ENCODE results near the gene CAND2.

DNA sequence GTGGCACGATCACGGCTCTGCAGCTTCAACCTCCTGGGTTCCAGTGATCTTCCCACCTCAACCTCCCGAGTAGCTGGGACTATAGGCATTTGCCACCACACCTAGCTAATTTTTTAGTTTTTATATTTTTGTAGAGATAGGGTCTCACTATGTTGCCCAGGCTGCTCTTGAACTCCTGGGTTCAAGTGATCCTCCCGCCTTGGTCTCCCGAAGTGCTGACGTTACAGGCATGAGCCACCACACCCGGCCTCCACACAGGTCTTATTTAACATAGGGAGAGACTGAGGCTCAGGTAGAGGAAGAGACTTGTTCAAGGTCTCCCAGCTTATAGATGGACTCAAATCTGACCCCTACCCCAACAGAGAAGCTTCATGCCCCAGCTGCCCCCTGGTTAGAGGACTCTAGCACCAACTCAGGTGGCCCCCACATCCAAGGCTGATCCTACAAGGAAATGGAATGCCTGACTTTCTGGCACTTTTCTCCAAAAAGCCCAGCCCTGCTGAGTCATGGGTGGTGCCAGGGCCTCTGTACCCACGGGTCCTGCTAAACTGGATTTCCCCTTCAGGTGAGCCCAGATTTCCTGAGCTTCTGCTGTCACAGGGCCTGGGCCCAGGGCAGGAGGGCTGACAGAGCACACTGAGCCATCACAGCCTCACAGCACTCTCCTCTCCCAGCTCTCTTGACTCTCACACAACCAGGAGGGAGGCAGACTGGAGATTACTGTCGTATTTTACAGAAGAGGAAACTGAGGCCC is 43.0 kb upstream of the CAND2 start:
- TF ChIP-seq, protein P1, sequence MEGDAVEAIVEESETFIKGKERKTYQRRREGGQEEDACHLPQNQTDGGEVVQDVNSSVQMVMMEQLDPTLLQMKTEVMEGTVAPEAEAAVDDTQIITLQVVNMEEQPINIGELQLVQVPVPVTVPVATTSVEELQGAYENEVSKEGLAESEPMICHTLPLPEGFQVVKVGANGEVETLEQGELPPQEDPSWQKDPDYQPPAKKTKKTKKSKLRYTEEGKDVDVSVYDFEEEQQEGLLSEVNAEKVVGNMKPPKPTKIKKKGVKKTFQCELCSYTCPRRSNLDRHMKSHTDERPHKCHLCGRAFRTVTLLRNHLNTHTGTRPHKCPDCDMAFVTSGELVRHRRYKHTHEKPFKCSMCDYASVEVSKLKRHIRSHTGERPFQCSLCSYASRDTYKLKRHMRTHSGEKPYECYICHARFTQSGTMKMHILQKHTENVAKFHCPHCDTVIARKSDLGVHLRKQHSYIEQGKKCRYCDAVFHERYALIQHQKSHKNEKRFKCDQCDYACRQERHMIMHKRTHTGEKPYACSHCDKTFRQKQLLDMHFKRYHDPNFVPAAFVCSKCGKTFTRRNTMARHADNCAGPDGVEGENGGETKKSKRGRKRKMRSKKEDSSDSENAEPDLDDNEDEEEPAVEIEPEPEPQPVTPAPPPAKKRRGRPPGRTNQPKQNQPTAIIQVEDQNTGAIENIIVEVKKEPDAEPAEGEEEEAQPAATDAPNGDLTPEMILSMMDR (IDR thresholded peaks at IDR 0.05; ENCODE audit: low read depth, low read length), result no peak
- no peak for TF ChIP-seq EZH2phosphoT487 (IDR thresholded peaks at IDR 0.05; ENCODE audit: low read depth)

All from OCI-LY3 (cell line).